Activated T-cell treated with anti-CD3 and anti-CD28 coated beads, Interleukin-2, amount 50 U/mL, for 48 hours (primary cell): Measurements from ENCODE around the gene PLIN4.

Experiments
- DNase-seq, 2 experiments: peaks; one replicate each; pipeline ENCODE4 v3.0.0-alpha.2; 2020

PLIN4 gene

DNA sequence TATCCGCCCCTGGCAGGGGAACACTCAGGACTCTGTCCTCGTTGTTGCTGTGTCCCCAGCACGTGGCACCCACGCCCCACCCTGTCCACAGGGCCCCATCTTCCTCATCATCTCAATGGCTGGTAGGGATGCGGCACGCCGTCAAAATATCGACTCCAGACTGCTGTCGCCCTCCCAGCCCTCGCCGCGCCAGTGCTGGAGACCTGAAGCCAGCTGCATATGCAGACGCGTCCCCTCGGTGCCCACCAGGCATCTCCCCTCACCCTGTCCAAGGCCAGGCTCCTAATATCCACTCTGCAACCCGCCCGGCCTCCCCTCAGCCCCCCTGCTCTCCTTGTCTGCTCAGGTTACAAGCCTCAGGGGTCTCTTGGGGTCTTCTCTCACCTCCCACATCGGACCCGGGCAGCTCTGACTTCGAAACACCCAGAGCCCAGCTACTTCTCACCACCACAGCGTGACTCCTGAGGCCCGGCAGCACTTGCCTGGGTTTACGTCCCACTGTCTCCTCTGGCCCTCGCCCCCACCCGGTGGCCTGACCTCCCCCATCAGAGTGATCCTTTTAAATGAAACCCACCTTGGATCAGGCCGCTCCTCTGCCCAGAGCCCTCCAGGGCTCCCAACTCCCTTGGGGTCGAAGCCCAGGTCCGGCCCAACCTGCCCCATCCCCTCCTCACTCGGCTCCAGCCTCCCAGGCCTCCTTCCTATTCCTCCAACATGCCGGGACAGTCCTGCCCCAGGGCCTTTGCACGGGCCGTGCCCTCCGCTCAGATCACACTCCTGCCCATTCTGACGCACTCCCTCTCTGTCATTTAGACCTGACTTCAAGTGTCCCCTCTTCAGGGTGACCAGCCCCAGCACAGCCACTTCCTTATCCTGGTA is 12.5 kb downstream of the PLIN4 start:
- DNase-seq: no peak

DNA sequence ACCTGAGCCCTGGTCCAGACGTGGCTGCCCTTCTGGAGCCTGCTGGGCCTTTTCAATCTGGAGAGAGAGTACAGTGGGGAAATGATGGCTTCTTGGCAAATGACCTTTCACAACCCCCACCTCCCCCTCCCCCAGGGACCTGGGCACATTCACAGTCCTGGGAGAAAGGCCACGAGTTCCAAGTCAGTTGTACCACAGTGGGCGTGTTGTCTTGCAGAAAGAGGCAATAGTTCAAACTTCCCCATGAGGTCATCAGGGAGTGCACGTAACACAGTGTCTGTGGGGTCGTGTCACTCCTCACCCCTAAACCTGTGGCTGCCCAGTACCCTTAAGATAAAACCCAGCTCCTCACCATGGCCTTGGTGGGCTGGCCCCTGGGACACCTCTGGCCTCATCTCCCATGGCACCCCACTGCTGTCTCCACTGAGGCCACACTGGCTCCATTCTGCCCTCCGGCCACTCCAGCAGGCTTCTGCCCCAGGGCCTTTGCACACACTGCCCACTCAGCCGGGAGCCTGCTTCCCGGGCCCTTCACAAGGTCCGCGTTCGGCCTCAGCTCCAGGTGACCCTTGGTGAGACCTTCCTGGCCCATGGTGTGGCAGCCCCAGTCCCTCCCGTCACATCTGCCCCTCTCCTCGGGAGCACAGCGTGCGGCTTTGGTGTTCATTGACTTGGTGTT is 13.3 kb downstream of the PLIN4 start:
- DNase-seq: no peak

DNA sequence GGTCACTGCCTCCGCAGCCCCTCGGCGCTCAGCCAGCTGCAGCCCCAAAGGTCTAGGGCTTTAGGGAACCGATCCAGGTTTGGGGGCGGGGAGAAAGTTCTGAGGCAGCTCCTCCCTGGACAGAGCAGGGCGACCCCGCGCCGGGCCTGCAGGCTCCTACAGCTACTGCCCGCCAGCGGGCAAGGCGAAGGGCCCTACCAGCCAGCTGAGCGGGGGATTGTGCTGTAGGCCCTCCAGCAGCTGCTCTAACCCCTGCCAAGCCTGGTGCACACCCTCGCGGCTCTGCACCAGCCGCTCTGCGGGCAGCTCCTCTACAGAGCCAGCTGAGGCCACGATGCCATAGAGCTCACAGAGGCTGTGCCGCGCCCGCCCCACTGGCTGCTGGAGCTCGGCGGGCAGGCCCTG is 14.0 kb downstream of the PLIN4 start:
- no peak for DNase-seq

DNA sequence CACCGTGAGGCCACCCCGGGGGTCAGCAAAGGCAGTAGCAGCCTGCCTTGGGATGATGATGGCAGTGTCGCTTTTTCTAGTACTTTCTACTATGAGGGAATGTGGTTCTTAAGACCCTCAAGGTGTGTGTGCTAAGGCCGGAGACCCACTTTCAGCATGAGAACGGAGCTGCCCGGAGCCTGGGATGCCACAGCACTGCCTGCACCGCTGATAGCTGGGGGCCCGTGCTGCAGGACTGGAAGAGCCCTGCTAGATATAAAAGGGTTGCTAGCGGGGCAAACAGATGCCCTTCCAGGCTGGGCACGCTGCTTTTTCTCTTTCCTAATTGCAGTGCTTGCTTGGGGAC is 14.5 kb downstream of the PLIN4 start:
- no peak for DNase-seq

DNA sequence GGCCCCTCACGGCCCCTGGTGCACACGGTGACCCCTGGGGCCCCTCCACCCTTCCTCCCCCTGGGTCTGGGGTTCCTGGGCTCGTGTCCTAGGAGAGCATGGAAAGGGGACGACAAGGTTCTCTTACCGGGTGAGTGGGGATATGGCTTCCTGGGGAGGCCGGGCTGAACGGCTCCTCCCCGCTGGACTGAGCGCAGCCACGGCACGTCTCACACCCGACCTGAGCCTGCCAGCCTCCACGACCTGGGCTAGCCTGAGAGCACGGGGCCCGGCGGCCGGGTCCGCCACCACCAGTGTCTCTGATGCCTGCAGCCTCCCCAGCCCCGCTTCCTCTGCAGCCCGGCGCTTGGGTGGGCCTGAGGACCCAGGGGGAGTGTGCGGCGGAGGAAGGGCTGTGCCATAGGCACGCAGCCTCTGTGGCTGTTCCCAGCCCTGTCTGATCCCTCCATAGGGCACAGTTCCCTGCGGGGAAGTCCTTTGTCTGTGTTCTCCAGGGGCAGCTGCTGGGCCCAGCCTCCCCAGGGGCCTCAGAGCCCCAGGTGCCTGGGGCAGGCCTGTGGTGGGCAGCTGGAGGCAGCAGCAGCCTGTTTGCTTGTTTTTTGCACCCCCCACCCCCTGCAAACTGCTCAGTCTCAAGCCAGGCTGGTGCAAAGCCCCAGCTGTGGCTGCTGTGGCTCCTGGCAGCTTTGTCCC is 15.0 kb downstream of the PLIN4 start:
- DNase-seq: no peak

DNA sequence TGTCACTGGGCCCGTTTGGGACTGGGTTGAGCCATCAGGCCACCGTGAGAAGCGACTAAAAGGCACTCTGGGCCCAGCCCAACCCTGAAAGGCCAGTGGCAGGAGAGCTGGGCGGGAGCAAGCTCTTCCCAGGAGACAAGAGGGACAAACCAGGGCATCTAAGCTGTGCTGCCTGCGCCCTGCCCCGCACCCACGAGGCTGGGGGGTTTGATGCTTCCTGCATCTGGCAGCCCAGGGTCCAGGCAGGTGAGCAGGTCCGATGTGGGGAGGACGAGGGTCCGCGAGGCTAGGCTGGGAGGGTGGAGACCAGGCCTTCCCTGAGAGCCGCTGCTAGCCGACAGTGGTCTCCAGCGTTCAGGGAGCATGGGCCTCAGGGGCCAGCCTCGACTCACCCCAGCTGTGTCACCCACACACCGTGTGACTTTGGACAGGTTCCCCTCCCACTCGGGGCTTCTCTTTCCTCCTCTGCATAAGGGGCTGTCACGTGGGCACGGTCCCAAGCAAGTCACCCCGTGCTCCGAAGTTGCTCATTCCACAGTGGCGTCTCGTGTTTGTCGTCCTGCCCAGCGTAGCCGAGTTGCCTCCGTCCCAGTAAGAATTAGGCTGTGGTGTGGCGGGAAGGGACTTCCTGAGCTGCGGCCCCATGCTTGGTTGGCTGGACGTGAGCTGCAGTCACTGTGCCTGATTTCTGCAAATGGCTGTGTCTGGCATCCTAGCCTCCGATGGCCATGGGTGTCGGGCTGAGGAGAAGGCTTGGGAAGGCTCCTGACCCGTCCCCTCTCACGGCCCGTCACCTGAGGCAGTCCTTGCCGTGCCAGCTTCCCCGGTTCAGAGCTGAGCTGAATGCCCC is 15.8 kb downstream of the PLIN4 start:
- DNase-seq: no peak

DNA sequence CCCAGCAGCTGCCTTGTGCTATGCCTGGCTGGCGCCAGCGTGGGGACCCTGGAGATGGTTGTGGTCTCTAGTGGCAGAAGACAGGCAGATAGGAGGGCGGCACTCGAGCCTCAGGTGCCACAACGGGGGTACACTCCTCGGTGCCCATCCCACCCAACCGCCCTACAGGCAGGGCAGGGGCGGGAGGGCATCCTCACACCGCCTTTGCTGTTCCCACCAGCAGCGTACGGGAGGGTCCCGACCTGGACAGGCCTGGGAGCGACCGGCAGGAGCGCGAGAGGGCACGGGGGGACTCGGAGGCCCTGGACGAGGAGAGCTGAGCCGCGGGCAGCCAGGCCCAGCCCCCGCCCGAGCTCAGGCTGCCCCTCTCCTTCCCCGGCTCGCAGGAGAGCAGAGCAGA is 16.6 kb downstream of the PLIN4 start:
- no peak for DNase-seq

DNA sequence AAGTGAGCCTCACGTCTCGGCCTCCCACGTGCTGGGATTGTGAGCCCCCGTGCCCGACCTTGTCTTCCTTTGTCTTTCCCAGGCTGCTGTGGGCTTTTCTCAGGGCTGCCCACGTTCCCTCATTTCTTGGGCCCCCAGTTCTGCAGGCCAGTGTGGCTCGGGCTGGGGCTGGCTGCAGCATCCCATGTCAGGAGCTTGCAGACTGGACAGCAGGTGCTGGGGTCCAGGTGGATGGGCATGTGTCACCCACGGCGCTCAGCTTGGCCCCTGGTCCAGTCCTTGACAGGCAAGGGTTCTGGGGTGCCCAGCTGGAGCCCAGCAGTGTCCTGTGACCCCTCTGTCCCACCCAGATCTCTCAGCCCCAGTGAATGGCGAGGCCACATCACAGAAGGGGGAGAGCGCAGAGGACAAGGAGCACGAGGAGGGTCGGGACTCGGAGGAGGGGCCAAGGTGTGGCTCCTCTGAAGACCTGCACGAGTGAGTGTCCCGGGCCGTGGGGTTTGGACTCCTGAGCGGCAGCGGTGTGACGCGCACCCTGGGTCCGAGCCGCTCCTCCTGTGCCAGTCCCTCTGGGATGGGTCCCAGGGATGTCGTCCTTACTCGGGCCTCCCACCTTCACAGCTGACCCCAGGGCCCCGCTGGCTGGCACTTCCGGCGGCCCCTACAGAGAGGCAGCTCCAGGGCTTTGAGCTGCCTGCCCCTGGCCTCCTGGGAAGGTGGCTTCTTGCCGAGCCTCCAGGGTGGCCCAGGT is 17.3 kb downstream of the PLIN4 start:
- no peak for DNase-seq

DNA sequence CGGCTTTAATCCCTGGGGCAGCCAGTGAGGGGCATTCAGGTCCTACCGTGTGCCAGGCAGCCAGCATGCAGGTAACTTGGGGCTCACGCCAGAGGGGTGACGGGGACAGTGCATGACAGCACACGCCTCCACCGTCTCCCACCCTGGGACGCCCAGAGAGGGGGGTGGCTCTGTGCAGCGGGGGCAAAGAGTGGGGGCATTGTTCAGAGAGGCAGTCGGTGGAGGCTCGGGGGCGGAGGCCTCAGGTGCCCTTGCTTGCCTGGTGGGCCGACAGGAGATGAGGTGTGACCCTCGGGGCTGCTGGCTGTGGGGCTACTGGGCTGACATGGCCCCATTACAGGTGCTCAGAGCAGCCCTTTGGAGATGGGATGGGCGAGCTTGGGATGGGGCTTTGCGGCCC is 18.4 kb downstream of the PLIN4 start:
- DNase-seq: no peak

DNA sequence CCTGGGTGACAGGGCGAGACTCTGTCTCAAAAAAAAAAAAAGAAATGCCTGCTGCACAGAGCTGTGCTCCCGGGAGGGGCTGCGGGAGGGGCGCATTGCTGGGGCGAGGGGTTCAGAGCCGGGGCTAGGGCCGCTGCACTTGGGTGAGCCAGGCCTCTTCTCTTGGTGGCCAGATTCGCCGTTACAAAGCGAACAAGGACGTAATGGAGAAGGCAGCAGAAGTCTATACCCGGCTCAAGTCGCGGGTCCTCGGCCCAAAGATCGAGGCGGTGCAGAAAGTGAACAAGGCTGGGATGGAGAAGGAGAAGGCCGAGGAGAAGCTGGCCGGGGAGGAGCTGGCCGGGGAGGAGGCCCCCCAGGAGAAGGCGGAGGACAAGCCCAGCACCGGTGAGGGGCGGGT is 19.0 kb downstream of the PLIN4 start:
- DNase-seq: no peak

DNA sequence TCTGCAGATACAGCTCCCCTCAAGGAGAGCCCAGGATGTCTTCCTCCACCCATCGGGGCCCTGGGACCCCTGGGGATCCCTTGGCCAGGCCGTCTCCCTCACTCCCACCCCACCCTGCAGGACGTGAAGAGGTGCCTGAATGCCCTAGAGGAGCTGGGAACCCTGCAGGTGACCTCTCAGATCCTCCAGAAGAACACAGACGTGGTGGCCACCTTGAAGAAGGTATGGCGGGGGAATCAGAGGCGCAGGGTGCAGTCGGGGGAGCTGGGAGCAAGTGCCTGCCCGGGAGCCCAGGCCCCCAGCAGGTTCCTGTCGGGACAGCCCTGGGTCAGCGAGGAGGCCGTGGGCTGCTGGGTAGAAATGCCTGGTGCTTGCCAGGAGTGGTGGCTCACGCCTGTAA is 19.6 kb downstream of the PLIN4 start:
- DNase-seq: no peak

DNA sequence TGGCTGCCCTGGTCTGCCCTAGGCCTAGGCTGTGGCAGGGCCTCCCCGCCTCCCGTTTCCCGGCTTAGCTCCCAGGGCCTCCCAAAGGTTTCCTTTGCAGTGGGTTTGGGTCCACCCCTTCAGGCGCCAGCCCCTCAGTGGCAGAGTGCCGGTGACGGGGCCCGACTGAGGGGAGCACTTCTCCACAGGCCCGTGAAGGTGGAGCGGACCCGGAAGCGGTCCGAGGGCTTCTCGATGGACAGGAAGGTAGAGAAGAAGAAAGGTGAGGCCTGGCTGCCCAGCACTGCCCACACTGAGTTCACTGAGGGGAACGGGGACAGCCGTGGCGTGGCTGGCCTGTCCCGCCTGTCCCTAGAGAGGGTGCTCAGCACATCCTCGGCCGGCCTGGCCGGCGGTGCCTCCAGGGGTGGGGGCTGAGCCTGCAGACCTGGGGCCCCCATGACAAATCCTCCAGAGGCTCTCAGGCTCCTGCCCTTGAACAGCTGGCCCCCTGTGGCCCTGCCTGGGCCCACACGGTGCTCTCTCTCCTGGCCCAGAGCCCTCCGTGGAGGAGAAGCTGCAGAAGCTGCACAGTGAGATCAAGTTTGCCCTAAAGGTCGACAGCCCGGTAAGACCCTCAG is 20.4 kb downstream of the PLIN4 start:
- no peak for DNase-seq

DNA sequence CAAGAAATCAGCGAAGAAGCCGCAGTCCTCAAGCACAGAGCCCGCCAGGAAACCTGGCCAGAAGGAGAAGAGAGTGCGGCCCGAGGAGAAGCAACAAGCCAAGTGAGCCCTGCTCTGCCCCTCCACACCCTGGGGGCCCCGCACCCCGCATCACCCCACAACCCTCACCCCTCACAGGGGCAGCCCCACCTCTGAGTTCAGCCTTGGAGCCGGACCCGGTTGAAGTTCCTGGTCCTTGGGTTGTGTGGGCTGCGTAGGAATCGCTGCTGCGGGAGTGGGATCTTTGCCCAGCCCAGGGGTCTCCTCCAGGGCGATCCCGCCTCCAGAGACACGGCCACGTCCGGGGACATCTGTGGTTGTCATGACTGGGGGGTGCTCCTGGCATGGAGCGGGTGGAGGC is 22.0 kb downstream of the PLIN4 start:
- DNase-seq: no peak

DNA sequence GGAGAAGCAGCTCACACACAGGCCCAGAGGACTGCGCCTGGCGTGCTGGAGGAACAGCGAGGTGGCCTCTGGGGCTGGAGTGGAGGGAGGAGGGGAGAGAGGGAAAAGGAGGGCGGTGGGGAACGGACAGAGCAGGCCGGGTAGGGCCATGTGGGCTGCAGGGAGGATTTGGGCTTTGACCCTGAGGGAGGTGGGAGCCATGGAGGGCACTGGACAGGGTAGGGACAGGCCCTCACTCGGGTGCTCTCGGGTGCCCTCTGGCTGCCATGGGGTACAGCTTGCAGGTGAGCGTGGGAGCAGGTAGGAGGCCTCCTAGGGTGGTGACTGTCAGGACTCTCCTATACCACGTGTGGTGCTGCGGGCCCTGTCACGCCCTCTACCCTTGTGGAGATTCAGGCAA is 22.8 kb downstream of the PLIN4 start:
- no peak for DNase-seq

DNA sequence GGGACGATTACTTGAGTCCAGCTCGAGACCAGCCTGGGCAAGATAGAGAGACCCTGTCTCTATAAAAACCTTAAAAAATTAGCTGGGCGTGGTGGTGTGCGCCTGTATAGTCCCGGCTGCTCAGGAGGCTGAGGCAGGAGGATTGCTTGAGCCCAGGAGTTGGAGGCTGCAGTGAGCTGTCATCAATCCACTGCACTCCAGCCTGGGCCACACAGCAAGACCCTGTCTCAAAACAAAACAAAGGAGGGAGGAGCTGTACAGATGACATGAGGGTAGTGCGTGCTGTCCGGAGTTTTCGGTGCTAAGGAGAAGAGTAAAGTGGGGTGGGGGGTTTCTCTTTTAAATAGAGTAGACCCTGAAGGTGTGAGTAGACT is 23.6 kb downstream of the PLIN4 start:
- DNase-seq: no peak

DNA sequence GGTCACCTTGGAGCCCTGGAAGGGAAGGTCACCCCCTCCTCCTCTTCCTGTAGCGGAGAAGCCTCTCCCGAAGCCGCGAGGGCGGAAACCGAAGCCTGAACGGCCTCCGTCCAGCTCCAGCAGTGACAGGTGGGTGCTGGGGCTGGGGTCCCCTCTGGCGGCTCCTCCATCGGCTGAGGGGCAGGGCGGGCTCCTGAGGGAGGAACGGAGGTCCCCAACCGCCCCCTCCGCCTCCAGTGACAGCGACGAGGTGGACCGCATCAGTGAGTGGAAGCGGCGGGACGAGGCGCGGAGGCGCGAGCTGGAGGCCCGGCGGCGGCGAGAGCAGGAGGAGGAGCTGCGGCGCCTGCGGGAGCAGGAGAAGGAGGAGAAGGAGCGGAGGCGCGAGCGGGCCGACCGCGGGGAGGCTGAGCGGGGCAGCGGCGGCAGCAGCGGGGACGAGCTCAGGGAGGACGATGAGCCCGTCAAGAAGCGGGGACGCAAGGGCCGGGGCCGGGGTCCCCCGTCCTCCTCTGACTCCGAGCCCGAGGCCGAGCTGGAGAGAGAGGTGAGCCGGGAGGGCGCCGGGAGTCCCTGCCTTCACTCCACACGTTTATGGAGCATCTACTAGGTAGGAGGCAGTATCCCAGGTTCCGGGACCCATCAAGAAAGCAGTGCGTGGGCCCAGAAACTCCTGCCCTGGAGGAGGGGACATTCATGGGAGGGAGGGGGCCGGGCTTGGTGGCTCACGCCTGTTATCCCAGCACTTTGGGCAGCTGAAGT is 24.2 kb downstream of the PLIN4 start:
- no peak for DNase-seq

DNA sequence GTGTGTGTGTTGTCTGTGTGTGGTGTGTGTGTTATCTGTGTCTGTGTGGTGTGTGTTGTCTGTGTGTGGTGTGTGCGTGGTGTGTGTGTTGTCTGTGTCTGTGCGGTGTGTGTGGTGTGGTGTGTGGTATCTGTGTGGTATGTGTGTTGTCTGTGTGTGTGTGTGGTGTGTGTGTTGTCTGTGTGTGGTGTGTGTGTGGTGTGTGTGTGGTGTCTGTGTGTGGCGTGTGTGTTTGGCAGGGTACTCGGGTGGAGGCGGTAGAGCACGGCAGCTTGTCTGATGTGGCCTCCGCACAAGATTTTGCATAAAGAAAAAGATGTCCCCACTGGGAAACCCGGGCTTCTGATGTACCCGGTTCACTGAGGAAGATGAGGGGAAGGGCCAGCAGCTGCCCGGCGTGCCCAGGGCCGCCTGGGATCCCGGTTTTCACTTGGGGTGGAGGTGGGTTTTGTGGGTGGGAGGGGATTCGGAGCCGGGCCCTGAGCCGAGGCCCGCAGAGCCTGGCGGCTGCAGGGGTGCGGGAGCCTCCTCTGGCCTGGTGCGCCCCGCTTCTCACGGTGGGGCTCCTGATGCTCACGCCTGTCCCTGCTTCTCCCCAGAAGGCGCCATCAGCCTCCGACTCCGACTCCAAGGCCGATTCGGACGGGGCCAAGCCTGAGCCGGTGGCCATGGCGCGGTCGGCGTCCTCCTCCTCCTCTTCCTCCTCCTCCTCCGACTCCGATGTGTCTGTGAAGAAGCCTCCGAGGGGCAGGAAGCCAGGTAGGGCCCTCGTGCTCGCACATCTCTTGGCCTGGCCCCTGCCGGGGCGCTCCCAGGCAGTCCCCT is 25.0 kb downstream of the PLIN4 start:
- no peak for DNase-seq

DNA sequence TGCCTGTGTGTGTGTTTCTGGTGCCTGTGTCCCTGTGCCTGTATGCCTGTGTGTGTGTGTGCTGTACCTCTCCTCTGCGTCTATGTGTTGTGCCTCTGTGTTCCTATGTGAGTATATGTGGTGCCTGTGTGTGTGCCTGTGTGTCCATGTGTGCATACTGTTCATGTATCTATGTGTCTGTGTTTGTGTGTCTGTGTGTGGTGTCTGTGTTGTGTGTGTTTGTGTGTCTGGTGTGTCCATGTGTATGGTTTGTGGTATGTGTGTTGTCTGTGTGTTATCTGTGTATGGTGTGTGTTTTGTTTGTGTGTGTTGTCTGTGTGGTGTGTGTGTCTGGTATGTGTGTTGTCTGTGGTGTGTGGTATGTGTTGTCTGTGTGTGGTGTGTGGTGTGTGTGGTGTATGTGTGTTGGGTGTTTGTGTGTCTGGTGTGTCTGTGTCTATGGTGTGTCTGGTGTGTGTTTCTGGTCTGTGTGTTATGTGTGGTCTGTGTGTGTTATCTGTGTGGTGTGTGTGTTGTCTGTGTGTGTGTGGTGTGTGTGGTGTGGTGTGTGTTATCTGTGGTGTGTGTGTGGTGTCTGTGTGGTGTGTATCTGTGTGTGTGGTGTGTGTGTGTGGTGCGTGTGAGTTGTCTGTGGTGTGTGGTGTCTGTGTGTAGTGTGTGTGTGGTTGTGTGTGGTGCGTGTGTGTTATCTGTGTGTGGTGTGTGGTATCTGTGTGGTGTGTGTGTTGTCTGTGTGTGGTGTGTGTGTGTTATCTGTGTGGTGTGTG is 25.8 kb downstream of the PLIN4 start:
- no peak for DNase-seq

DNA sequence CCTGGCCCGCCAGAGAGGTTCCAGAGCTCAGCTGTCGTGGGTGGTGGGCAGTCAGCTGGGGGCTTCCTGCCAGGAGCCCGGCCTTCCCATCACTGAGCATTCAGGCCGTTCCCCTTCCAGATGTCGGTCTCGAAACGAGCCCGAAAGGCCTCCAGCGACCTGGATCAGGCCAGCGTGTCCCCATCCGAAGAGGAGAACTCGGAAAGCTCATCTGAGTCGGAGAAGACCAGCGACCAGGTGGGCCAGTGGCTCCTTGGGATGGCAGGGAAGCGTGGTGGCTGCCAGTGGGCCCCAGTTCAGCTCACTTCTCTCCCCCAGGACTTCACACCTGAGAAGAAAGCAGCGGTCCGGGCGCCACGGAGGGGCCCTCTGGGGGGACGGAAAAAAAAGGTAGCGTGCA is 26.8 kb downstream of the PLIN4 start:
- DNase-seq: no peak
